ENCODE data around the gene RAF1.

- TF ChIP-seq FOSL1 (IDR thresholded peaks at IDR 0.05; ENCODE audit: low read depth) (no peak), SP1 (IDR thresholded peaks at IDR 0.05; ENCODE audit: low read depth) (no peak), RAD21 (IDR thresholded peaks at IDR 0.05; ENCODE audit: low read depth) (no peak), YY1 (IDR thresholded peaks at IDR 0.05; ENCODE audit: extremely low read depth, insufficient replicate concordance, low read depth, low read length) (no peak), SIN3A (IDR thresholded peaks at IDR 0.05; ENCODE audit: low read depth) (no peak), POLR2AphosphoS5 (IDR thresholded peaks at IDR 0.05; ENCODE audit: low read depth, low read length) (no peak), POLR2A (IDR thresholded peaks at IDR 0.05; ENCODE audit: borderline replicate concordance, extremely low read depth, insufficient read depth, insufficient read length) (no peak)
- TF ChIP-seq, protein P1, sequence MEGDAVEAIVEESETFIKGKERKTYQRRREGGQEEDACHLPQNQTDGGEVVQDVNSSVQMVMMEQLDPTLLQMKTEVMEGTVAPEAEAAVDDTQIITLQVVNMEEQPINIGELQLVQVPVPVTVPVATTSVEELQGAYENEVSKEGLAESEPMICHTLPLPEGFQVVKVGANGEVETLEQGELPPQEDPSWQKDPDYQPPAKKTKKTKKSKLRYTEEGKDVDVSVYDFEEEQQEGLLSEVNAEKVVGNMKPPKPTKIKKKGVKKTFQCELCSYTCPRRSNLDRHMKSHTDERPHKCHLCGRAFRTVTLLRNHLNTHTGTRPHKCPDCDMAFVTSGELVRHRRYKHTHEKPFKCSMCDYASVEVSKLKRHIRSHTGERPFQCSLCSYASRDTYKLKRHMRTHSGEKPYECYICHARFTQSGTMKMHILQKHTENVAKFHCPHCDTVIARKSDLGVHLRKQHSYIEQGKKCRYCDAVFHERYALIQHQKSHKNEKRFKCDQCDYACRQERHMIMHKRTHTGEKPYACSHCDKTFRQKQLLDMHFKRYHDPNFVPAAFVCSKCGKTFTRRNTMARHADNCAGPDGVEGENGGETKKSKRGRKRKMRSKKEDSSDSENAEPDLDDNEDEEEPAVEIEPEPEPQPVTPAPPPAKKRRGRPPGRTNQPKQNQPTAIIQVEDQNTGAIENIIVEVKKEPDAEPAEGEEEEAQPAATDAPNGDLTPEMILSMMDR (IDR thresholded peaks at IDR 0.05 in 2 of 3, conservative IDR thresholded peaks at IDR 0.05 in 1 of 3; ENCODE audit: borderline replicate concordance in 1 of 3, insufficient read depth in 1 of 3, low read depth in 2 of 3, low read length in 2 of 3): no peak
Observed at GRCh38 chr3:12643724-12644123, 20.2 kb downstream of the RAF1 start.
